SKM-1 treated with dmso at 0.1 percent for 144 hours (cell line): Measurements from ENCODE around the gene FCN3.

ENCODE experiments used
- DNase-seq: peaks from one replicate; lab custom pipeline; 2025; ENCODE audit not compliant: unreplicated experiment; lab: John Stamatoyannopoulos, UW

The FCN3 gene

GRCh38 chr1:27343639-27344025 lies 31.0 kb downstream of the FCN3 start:
- DNase-seq = no peak

GRCh38 chr1:27342778-27343638 lies 31.6 kb downstream of the FCN3 start:
- peak; percentile 91 for DNase-seq

GRCh38 chr1:27342391-27342777 lies 32.2 kb downstream of the FCN3 start:
- DNase-seq = no peak

GRCh38 chr1:27341525-27342252 lies 32.9 kb downstream of the FCN3 start, which contains the start of gene SYTL1:
Gene SYTL1 (plus strand): TSS chr1:27342022. CDS start chr1:27345335, 3,313 bp downstream.
- peak; percentile 67 for DNase-seq

- peak; percentile 26 for DNase-seq
Observed at GRCh38 chr1:27339213-27339612, 35.4 kb downstream of the FCN3 start.

GRCh38 chr1:27338751-27339150 lies 35.9 kb downstream of the FCN3 start:
- DNase-seq = no peak

GRCh38 chr1:27336756-27337155 lies 37.9 kb downstream of the FCN3 start:
- no peak for DNase-seq

- DNase-seq = no peak
Observed at GRCh38 chr1:27335506-27336422, 38.9 kb downstream of the FCN3 start.

GRCh38 chr1:27333717-27334279 lies 40.8 kb downstream of the FCN3 start:
- no peak for DNase-seq

GRCh38 chr1:27332536-27333281 lies 41.9 kb downstream of the FCN3 start:
- peak; percentile 39 for DNase-seq

GRCh38 chr1:27331922-27332321 lies 42.7 kb downstream of the FCN3 start:
- DNase-seq = no peak

- no peak for DNase-seq
Observed at GRCh38 chr1:27331426-27331825, 43.2 kb downstream of the FCN3 start.

- DNase-seq = no peak
Observed at GRCh38 chr1:27330786-27331185, 43.8 kb downstream of the FCN3 start.

GRCh38 chr1:27327964-27328363 lies 46.7 kb downstream of the FCN3 start:
- DNase-seq = no peak

GRCh38 chr1:27325286-27325685 lies 49.3 kb downstream of the FCN3 start:
- no peak for DNase-seq

- no peak for DNase-seq
Observed at GRCh38 chr1:27322569-27323240, 51.9 kb downstream of the FCN3 start.

- peak; percentile 96 for DNase-seq
Observed at GRCh38 chr1:27321813-27322568, 52.6 kb downstream of the FCN3 start, which contains the start of gene TMEM222. Gene TMEM222 (plus strand): TSS chr1:27322163. CDS start chr1:27322198, 35 bp downstream.
